ENCODE data around the gene EIF2D.

DNA sequence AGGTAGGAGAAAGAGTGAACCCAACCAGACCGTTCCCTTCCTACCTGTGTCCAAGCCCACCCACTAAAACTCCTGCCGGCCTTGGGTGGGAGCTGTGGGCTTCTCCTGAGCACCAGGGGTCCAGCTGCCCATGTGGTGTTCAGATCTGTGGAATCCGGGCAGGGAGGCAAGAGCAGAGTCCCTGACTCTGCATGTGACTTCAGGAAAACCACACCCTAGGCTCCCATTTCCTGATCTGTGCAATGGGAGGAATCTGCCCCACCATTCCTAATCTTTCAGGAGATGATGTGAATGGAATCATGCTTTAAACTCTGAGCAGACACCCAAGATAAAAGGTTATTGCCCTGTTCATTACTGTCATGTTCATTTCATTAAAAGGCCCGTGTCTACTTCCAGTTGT lies 27.6 kb downstream of the EIF2D start:
- TF ChIP-seq, protein P1, sequence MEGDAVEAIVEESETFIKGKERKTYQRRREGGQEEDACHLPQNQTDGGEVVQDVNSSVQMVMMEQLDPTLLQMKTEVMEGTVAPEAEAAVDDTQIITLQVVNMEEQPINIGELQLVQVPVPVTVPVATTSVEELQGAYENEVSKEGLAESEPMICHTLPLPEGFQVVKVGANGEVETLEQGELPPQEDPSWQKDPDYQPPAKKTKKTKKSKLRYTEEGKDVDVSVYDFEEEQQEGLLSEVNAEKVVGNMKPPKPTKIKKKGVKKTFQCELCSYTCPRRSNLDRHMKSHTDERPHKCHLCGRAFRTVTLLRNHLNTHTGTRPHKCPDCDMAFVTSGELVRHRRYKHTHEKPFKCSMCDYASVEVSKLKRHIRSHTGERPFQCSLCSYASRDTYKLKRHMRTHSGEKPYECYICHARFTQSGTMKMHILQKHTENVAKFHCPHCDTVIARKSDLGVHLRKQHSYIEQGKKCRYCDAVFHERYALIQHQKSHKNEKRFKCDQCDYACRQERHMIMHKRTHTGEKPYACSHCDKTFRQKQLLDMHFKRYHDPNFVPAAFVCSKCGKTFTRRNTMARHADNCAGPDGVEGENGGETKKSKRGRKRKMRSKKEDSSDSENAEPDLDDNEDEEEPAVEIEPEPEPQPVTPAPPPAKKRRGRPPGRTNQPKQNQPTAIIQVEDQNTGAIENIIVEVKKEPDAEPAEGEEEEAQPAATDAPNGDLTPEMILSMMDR (IDR thresholded peaks at IDR 0.05; ENCODE audit: control extremely low read depth in 1 of 3, insufficient read depth in 1 of 3, low read depth in 1 of 3, low read length in 3 of 3) = no peak
- TF ChIP-seq GTF2F1 (IDR thresholded peaks at IDR 0.05; ENCODE audit: borderline replicate concordance, low read depth, low read length) (no peak), SAP30 (IDR thresholded peaks at IDR 0.05; ENCODE audit: insufficient read depth, insufficient replicate concordance, low read length) (no peak), CHD1 (IDR thresholded peaks at IDR 0.05; ENCODE audit: low read depth, low read length) (no peak), TAF1 (IDR thresholded peaks at IDR 0.05; ENCODE audit: low read depth, low read length) (no peak), SIN3A (conservative IDR thresholded peaks at IDR 0.05 in 1 of 2, IDR thresholded peaks at IDR 0.05 in 1 of 2; ENCODE audit: low read depth in 1 of 2, low read length in 2 of 2) (no peak), RXRA (IDR thresholded peaks at IDR 0.05; ENCODE audit: insufficient read depth, low read depth, low read length) (no peak), POLR2A (IDR thresholded peaks at IDR 0.05; ENCODE audit: control extremely low read depth in 1 of 2, low read depth in 2 of 2, low read length in 2 of 2) (no peak), GABPA (IDR thresholded peaks at IDR 0.05; ENCODE audit: borderline replicate concordance, insufficient read depth, low read length) (no peak), POLR2AphosphoS5 (IDR thresholded peaks at IDR 0.05; ENCODE audit: low read depth, low read length) (no peak), CHD2 (IDR thresholded peaks at IDR 0.05; ENCODE audit: low read length) (no peak), TCF12 (IDR thresholded peaks at IDR 0.05; ENCODE audit: low read depth, low read length) (no peak)
- TF ChIP-seq, protein P2, sequence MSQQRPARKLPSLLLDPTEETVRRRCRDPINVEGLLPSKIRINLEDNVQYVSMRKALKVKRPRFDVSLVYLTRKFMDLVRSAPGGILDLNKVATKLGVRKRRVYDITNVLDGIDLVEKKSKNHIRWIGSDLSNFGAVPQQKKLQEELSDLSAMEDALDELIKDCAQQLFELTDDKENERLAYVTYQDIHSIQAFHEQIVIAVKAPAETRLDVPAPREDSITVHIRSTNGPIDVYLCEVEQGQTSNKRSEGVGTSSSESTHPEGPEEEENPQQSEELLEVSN (IDR thresholded peaks at IDR 0.05) = no peak

Data from H1 (cell line).